ENCODE data around the gene C11orf86.
"Not testable (repeated sequence)": the region's sequence is repeated elsewhere in the genome, so short reads cannot be mapped to it uniquely, and the experiment has no call there.

Gene C11orf86

DNA sequence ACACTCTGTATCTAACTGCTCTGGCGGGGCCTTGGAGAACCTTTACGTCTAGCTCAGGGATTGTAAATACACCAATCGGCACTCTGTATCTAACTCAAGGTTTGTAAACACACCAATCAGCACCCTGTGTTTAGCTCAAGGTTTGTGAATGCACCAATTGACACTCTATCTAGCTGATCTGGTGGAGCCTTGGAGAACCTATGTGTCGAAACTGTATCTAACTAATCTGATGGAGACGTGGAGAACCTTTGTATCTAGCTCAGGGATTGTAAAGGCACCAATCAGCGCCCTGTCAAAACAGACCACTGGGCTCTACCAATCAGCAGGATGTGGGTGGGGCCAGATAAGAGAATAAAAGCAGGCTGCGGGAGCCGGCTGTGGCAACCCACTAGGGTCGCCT, 14.3 kb downstream of the C11orf86 start:
- not testable (repeated sequence) for H3K4me3 ChIP-seq (ENCODE audit: low read depth, low read length); H3K4me1 ChIP-seq (ENCODE audit: control insufficient read depth, insufficient read depth, low read length, unreplicated experiment); H2AFZ ChIP-seq (ENCODE audit: low read length, unreplicated experiment); H3K79me2 ChIP-seq (ENCODE audit: control insufficient read depth, insufficient read depth, low read length, unreplicated experiment); H3K27me3 ChIP-seq (ENCODE audit: insufficient read depth, low read length); H3K27ac ChIP-seq (ENCODE audit: low read depth, low read length); H3K36me3 ChIP-seq (ENCODE audit: insufficient read depth, low read length)

DNA sequence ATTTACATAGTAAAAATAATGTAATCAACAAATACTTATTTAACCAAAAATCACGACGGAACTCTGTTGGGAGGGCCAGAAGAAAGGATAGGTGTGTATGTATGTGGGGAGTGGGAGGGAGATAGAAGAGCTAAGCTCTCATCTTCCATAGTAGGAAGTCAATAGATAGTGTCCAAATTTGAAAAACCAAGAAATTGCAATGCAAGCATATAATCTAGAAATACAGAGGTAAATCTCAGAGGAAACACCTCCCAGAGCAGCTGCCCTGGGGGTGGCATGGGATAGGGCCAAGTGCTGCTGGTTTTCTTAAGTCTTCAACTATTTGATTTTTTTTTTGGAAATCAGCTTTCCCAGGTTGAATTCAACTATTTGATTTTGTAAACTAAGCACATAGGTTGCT, 16.9 kb downstream of the C11orf86 start:
- Histone ChIP-seq H3K27ac (ENCODE audit: low read depth, low read length) (no peak overlapping the region), H3K79me2 (ENCODE audit: control insufficient read depth, insufficient read depth, low read length, unreplicated experiment) (no peaks in the 10 kb centered on the region), H3K4me3 (ENCODE audit: low read depth, low read length) (no peak overlapping the region), H3K36me3 (ENCODE audit: insufficient read depth, low read length) (no peaks in the 10 kb centered on the region), H2AFZ (ENCODE audit: low read length, unreplicated experiment) (no peak overlapping the region), H3K4me1 (ENCODE audit: control insufficient read depth, insufficient read depth, low read length, unreplicated experiment) (peaks cover 7% of the 10 kb centered on the region), H3K27me3 (ENCODE audit: insufficient read depth, low read length) (no peaks in the 10 kb centered on the region)

DNA sequence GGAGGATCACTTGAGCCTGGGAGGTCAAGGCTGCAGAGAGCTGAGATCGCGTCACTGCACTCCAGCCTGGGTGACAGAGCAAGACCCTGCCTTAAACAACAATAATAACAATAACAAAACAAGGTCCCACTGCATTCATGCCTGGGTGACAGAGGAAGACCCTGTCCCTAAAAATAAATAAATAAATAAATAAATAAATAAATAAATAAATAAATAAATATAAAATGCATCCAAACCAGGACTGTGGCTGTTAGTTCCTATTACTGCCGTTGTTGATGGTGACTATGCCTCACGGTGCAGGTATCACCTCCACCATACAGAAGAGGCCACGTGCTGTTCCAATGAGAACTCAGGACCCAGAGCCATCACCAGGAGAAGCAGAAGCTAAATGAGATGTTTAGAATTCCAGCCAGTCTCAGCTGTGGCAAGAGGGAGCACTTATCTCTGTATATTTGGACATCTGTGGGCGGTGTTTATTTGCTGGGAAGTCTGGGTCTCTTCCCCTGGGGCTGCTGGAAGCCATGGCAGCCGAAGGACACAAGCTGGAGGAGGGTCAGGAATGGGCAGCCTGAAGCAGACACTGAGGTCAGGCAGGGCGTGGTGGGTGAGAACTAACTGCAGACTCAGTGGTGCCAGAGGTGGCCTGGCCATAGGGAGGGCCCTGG, 21.6 kb downstream of the C11orf86 start:
- no peaks in the 10 kb centered on the region for H3K79me2 ChIP-seq (ENCODE audit: control insufficient read depth, insufficient read depth, low read length, unreplicated experiment)
- peaks cover 11% of the 10 kb centered on the region for H3K4me1 ChIP-seq (ENCODE audit: control insufficient read depth, insufficient read depth, low read length, unreplicated experiment)
- no peak overlapping the region for H3K4me3 ChIP-seq (ENCODE audit: low read depth, low read length)
- 0 out of 2 replicates have a peak overlapping the region, but pooled peaks have one; percentile 13 for H3K27ac ChIP-seq (ENCODE audit: low read depth, low read length)
- no peaks in the 10 kb centered on the region for H3K27me3 ChIP-seq (ENCODE audit: insufficient read depth, low read length)
- no peak overlapping the region for H2AFZ ChIP-seq (ENCODE audit: low read length, unreplicated experiment)
- no peaks in the 10 kb centered on the region for H3K36me3 ChIP-seq (ENCODE audit: insufficient read depth, low read length)

DNA sequence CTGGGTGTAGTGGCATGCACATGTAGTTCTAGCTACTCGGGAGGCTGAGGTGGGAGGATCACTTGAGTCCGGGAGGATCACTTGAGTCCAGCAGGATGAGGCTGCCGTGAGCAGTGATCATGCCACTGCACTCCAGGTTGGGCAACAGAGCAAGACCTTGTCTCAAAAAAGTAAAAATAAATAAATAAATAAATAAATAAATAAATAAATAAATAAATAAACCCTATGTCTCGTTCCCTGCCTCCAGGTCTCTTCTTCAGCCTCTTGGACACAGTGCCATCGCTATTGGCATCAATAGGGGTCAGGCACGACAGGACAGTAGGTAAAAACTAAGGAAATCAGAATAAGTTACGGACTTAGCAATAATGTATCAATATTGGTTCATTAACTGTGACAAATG, 24.5 kb downstream of the C11orf86 start:
- Histone ChIP-seq H3K27me3 (ENCODE audit: insufficient read depth, low read length) (no peaks in the 10 kb centered on the region), H2AFZ (ENCODE audit: low read length, unreplicated experiment) (no peak overlapping the region)

DNA sequence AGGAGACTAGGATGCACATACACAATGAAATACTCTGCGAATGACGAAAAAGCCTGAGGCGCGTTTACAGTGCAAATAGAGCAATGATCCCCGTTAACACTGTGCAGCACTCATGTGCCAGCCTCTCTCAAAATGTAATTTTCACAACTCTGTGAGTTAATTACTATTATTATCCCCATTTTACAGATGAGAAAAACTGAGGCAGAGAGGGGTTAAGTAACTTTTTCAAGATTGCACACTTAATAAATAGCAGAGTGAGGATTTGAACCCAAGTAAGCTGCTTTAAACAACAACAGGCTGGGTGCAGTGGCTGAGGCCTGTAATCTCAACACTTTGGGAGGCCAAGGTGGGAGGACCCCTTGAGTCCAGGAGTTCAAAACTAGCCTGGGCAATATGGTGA, 26.2 kb downstream of the C11orf86 start:
- Histone ChIP-seq H3K27ac (ENCODE audit: low read depth, low read length) (no peak overlapping the region), H3K4me1 (ENCODE audit: control insufficient read depth, insufficient read depth, low read length, unreplicated experiment) (peaks cover 9% of the 10 kb centered on the region), H3K36me3 (ENCODE audit: insufficient read depth, low read length) (no peaks in the 10 kb centered on the region), H3K79me2 (ENCODE audit: control insufficient read depth, insufficient read depth, low read length, unreplicated experiment) (no peaks in the 10 kb centered on the region), H2AFZ (ENCODE audit: low read length, unreplicated experiment) (no peak overlapping the region), H3K27me3 (ENCODE audit: insufficient read depth, low read length) (no peaks in the 10 kb centered on the region), H3K4me3 (ENCODE audit: low read depth, low read length) (no peak overlapping the region)

More for the DNA sequence above, 24.5 kb downstream of the C11orf86 start:
- H3K27ac ChIP-seq (ENCODE audit: low read depth, low read length) = no peak overlapping the region
- H3K36me3 ChIP-seq (ENCODE audit: insufficient read depth, low read length) = no peaks in the 10 kb centered on the region
- H3K79me2 ChIP-seq (ENCODE audit: control insufficient read depth, insufficient read depth, low read length, unreplicated experiment) = no peaks in the 10 kb centered on the region
- H3K4me3 ChIP-seq (ENCODE audit: low read depth, low read length) = no peak overlapping the region
- peaks cover 11% of the 10 kb centered on the region for H3K4me1 ChIP-seq (ENCODE audit: control insufficient read depth, insufficient read depth, low read length, unreplicated experiment)

DNA sequence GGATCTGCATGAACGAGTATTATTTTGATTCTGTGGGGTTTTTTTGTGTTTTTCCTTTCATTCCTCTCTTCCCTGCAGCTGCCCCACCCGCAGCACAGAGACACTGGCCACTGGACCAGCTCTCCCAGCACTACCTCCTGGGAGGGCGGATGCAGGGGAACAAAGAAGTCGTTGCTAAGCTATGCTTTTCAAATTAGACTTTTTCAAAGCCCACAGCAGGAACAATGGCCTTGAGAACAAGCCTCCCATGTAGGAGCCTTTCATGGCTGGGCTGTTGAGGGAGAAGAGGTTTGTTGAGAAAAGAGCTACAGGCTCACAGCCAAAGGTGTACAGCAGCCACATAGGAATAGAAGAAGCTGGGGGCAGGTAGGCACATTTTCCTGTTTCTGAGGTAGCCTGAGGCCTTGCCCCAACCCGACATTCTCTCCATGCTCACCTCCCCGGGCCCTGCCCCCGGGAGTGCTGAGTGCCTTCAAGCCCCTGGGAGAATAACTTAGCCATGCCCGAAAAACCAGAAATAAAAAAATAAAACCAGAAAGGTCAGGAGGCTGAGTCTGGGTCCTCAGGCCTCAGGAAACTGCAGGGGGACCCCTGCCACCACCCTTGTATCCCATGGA, 27.3 kb downstream of the C11orf86 start:
- no peak overlapping the region for H2AFZ ChIP-seq (ENCODE audit: low read length, unreplicated experiment)
- no peak overlapping the region for H3K4me3 ChIP-seq (ENCODE audit: low read depth, low read length)
- H3K36me3 ChIP-seq (ENCODE audit: insufficient read depth, low read length) = no peaks in the 10 kb centered on the region
- H3K79me2 ChIP-seq (ENCODE audit: control insufficient read depth, insufficient read depth, low read length, unreplicated experiment) = no peaks in the 10 kb centered on the region
- peaks cover under 1% of the 10 kb centered on the region for H3K4me1 ChIP-seq (ENCODE audit: control insufficient read depth, insufficient read depth, low read length, unreplicated experiment)
- no peak overlapping the region for H3K27ac ChIP-seq (ENCODE audit: low read depth, low read length)
- H3K27me3 ChIP-seq (ENCODE audit: insufficient read depth, low read length) = no peaks in the 10 kb centered on the region

DNA sequence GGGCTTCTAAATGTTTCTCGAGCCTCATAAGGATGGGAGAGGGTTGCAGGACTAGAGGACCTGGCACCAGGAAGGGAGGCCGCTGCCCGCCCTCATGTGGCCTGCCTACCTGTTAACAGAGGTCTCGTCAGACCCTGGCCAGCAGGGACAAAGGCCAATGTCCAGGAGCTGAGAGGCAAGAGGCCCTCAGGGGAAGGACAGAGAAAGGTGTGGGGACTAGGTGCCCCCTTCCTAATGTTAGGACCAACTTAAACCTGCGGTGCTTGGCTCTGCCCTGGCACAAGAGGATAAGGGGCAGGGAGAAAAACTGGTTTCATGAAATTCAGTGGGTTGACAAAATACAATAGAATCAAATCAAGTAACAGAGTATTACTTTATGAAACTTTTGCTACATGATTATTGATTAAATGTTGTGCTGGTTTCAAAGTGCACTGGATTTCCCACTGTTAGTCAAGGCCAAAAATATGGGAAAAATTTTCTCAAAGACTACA, 27.9 kb downstream of the C11orf86 start:
- Histone ChIP-seq H3K36me3 (ENCODE audit: insufficient read depth, low read length) (no peaks in the 10 kb centered on the region), H3K27ac (ENCODE audit: low read depth, low read length) (no peak overlapping the region), H3K4me3 (ENCODE audit: low read depth, low read length) (no peak overlapping the region), H3K4me1 (ENCODE audit: control insufficient read depth, insufficient read depth, low read length, unreplicated experiment) (no peaks in the 10 kb centered on the region), H2AFZ (ENCODE audit: low read length, unreplicated experiment) (no peak overlapping the region), H3K79me2 (ENCODE audit: control insufficient read depth, insufficient read depth, low read length, unreplicated experiment) (no peaks in the 10 kb centered on the region), H3K27me3 (ENCODE audit: insufficient read depth, low read length) (no peaks in the 10 kb centered on the region)

DNA sequence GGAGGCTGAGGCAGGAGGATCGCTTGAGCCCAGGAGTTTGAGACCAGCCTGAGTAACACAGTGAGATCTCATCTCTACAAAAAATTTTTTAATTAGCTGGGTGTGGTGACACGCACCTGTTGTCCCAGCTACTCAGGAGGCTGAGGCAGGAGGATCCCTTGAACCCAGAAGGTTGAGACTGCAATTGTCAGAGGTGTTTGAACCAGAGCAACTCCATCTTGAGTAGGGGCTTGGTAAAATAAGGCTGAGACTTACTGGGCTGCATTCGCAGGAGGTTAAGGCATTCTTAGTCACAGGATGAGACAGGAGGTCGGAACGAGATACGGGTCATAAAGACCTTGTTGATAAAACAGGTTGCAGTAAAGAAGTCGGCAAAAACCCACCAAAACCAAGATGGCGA, 30.1 kb downstream of the C11orf86 start:
- H2AFZ ChIP-seq (ENCODE audit: low read length, unreplicated experiment); H3K4me3 ChIP-seq (ENCODE audit: low read depth, low read length); H3K36me3 ChIP-seq (ENCODE audit: insufficient read depth, low read length); H3K27ac ChIP-seq (ENCODE audit: low read depth, low read length); H3K4me1 ChIP-seq (ENCODE audit: control insufficient read depth, insufficient read depth, low read length, unreplicated experiment); H3K79me2 ChIP-seq (ENCODE audit: control insufficient read depth, insufficient read depth, low read length, unreplicated experiment); H3K27me3 ChIP-seq (ENCODE audit: insufficient read depth, low read length): not testable (repeated sequence)

DNA sequence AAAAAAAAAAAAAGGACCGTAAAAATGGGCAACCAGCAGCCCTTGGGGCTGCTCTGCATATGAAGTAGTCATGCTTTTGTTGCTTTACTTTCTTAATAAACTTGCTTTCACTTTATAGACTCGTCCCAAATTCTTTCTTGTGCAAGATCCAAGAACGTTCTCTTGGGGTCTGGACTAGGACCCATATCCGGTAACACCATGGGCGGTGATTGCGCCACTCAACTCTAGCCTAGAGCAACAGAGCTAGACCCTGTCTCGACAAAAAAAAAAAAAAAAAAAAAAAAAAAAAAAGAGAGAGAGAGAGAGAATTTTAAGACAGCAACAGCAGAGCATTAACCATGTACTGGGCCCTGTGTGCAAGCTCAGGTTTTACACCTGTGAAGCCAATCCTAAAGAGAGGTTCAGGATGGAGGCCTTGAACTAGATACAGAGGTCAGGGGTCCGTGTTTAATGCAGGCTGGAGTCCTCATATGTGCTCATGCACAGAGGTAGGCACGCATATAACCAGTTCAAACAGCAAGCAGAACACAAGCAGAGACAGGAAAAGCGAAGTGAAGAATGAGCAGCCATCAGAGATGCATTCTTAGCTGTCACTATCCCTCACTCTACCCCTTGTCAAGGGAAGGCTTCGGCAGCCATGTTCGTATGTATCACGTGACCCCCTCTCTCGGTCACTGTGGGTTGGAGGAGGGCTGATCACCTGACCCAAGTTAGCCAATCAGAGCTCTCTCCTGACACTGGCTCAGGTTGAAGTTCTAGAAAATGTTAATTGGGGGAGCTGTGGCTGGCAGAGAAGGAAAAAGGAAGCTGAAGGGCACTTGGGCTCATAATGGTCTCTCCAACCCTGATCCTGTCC, 31.2 kb downstream of the C11orf86 start:
- Histone ChIP-seq H3K36me3 (ENCODE audit: insufficient read depth, low read length) (no peaks in the 10 kb centered on the region), H3K4me3 (ENCODE audit: low read depth, low read length) (no peak overlapping the region), H3K4me1 (ENCODE audit: control insufficient read depth, insufficient read depth, low read length, unreplicated experiment) (no peaks in the 10 kb centered on the region), H3K27me3 (ENCODE audit: insufficient read depth, low read length) (no peaks in the 10 kb centered on the region), H3K27ac (ENCODE audit: low read depth, low read length) (no peak overlapping the region), H2AFZ (ENCODE audit: low read length, unreplicated experiment) (no peak overlapping the region), H3K79me2 (ENCODE audit: control insufficient read depth, insufficient read depth, low read length, unreplicated experiment) (no peaks in the 10 kb centered on the region)

DNA sequence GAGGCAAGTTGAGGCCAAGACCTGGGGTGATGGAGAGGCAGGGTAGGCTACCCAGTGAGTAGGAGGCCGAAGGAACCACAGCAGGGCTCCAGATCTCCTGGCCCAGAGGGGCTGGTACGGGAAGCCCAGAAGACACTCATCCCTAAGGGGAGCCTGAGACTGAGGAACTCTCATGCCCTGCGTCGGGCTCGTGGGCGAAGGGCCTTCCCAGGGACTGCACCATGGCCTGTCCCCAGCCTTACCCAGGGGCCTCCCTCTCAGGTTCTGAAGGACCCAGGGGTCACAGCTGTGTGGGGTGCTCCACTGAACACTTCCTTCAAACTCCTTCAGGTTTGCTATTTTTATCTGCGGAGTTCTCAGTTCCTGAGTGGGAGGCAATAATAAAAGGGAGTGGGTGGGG, 32.0 kb downstream of the C11orf86 start:
- H2AFZ ChIP-seq (ENCODE audit: low read length, unreplicated experiment) = no peak overlapping the region
- H3K4me1 ChIP-seq (ENCODE audit: control insufficient read depth, insufficient read depth, low read length, unreplicated experiment) = no peaks in the 10 kb centered on the region
- H3K27me3 ChIP-seq (ENCODE audit: insufficient read depth, low read length) = no peaks in the 10 kb centered on the region
- H3K79me2 ChIP-seq (ENCODE audit: control insufficient read depth, insufficient read depth, low read length, unreplicated experiment) = no peaks in the 10 kb centered on the region
- no peak overlapping the region for H3K4me3 ChIP-seq (ENCODE audit: low read depth, low read length)
- no peaks in the 10 kb centered on the region for H3K36me3 ChIP-seq (ENCODE audit: insufficient read depth, low read length)
- H3K27ac ChIP-seq (ENCODE audit: low read depth, low read length) = no peak overlapping the region

All from ACC112 (cell line).